Neural progenitor cell (in vitro differentiated cells): ENCODE measurements around the gene GOT1.

Experiments
- EZH2 ChIP-seq: fragments of 200-600 bp; sonication (generic); IDR thresholded peaks from 2 replicates; pipeline ENCODE4 v1.6.1; 2017; ENCODE audit warnings: antibody characterized with exemption, mild to moderate bottlenecking, moderate library complexity
- TF ChIP-seq, protein P1 (sequence below): fragments of 200-600 bp; sonication (generic); IDR thresholded peaks from 2 replicates; pipeline ENCODE4 v1.5.1; 2017; ENCODE audit warnings: antibody characterized with exemption, mild to moderate bottlenecking

GRCh38 chr10:99357691-99358090, 72.7 kb downstream of the GOT1 start:
- TF ChIP-seq, protein P1, sequence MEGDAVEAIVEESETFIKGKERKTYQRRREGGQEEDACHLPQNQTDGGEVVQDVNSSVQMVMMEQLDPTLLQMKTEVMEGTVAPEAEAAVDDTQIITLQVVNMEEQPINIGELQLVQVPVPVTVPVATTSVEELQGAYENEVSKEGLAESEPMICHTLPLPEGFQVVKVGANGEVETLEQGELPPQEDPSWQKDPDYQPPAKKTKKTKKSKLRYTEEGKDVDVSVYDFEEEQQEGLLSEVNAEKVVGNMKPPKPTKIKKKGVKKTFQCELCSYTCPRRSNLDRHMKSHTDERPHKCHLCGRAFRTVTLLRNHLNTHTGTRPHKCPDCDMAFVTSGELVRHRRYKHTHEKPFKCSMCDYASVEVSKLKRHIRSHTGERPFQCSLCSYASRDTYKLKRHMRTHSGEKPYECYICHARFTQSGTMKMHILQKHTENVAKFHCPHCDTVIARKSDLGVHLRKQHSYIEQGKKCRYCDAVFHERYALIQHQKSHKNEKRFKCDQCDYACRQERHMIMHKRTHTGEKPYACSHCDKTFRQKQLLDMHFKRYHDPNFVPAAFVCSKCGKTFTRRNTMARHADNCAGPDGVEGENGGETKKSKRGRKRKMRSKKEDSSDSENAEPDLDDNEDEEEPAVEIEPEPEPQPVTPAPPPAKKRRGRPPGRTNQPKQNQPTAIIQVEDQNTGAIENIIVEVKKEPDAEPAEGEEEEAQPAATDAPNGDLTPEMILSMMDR: no peak
- TF ChIP-seq EZH2: no peak
